Peyer's patch (tissue), 4 donors: Measurements from ENCODE around the gene ZBP1.

Source experiments
- CTCF ChIP-seq, 6 experiments: fragments of 450-650 bp in 4 of 6; fragments of 200-600 bp in 2 of 6; sonication (generic) in 1 of 6; IDR thresholded peaks; one replicate each; pipeline ENCODE4 v1.5.1; 2017 to 2019; ENCODE audit warnings: antibody characterized with exemption in 6 of 6, mild to moderate bottlenecking in 3 of 6, moderate library complexity in 1 of 6
- POLR2A ChIP-seq, 2 donors: fragments of 450-650 bp; IDR thresholded peaks; one replicate each; pipeline ENCODE4 v1.5.1; 2017; ENCODE audit warnings: antibody characterized with exemption in 2 of 2, mild to moderate bottlenecking in 2 of 2, moderate library complexity in 2 of 2

DNA sequence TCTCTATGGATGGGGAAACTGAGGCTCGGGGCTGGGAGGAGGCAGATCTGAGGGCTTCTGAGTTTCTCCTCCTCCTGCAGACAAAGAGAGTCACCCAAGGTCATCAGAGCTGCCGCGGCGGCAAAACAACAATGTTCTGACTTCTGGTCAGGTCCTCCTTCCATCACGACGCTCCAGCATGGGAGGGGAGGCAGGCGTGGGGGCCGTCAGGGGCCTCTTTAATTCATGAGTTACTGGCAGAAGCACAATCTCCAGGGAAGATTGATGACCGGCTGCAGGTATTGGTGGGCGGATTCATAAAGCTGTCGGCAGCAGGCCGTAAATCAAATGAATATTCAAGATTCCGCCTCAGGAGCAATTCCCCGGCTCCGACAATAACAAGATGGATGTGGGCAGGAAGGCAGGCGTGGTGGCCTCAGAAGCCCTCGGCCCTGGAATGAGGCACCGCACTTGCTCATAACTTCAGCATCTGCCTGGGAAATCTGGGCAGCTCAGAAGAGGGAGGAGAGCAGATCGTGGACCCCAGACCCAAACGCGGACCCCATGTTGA, 40.3 kb downstream of the ZBP1 start:
- TF ChIP-seq CTCF (IDR thresholded peaks at IDR 0.05) = no peak
- TF ChIP-seq POLR2A (IDR thresholded peaks at IDR 0.05) = no peak
